ENCODE results near the gene MRPL18.
A peak's percentile ranks its signal among the peaks of the same experiment; 100 is the strongest.
"Not testable (repeated sequence)": the region's sequence is repeated elsewhere in the genome, so short reads cannot be mapped to it uniquely, and the experiment has no call there.

MRPL18 gene

DNA sequence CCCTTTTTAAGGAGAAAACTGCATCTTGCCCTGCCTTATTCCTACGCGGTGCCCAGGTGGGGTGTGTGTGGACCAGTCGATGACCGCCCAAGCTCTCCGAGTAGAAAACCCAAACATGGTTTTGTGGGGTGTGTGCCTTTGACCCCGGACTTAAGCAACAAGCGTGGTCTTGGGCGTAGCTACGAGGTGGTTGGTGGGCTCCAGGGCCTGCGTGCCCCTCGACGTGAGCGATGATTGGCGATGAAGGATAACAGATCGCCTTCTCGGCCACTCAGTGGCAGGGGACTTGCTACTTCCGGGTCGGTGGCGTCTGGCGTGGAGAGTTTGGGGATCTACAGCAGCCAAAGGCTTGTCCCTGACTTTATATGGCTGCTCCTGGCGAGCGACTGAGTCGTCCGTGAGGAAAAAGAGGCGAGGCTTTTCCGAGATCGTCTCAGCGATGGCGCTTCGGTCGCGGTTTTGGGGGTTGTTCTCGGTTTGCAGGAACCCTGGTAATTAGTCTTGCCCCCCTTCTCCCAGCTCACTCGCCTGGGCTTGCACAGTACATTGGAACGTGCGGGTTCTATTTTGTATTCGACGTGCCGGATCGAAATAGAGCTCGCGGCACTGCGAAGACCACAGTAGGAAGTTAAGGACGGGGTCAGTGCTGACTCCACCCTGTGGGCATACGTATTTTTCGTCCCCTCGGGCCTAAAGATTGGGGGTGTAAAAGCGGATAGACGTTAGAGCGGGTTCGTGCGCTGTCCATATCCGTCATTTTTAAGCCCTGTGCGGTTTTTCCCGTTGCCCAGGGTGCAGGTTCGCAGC, at the start of gene MRPL18:
MRPL18 (plus strand) TSS at position 319 of the 807 bp plus-strand sequence; CDS start at position 440, 121 bp downstream.
- peak; percentile 98 for DNase-seq (ENCODE audit: low spot score)

DNA sequence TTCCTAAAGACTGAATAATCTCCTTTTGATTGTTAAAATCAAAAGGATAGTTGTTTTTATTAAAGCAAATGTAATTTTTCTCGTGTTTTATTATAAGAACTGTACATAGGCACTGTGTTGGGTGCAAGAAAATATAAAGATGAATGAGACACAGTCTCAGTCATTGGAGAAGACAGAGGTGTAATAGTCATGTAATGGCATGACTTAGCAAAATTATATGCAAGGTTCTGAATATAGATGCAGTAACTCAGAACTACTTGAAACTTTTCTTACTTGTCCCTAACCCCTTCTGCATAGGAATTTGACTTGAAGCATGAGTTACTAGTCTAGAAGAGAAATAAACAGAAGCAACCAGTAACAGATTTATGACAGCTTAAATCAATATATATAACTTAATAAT, 48.1 kb upstream of the MRPL18 start:
- no peak for DNase-seq (ENCODE audit: low spot score)

DNA sequence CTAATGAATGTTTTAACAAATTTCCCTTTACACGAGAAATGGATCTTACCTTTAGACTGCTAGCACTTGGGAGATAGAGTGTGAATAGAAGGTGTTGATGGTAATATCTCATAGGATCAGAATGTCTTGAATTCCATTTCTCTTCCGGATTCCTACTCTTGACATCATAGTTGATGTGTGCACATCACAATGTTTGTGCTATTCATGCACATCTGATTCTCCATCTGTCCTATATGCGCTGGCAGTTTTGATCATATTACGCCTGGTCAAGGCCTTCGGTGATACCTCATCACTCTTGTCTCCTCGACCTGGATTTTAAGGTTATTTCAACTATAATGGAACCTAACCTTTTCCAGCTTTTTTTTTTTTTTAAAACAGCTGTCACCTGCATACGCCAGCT, 45.2 kb upstream of the MRPL18 start:
- DNase-seq (ENCODE audit: low spot score): no peak

DNA sequence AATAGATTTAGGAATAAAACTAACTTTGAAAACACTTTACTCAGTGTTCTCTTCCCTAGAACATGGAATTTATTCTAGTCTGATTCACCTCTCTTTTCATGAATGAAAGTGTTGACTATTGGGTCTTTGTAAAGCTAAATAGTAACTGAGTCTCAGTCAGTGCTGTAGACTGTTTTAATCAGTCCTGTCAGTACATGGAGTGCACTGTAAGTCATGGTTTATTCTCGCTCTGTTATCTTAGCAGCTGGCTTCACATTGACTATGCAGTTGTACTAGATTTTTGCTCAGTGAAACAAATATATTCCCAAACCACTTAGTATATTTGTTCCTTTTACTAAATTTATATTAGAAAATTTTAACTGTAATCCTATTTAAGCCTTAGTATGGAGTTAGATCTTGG, 43.5 kb upstream of the MRPL18 start:
- no peak for DNase-seq (ENCODE audit: low spot score)

DNA sequence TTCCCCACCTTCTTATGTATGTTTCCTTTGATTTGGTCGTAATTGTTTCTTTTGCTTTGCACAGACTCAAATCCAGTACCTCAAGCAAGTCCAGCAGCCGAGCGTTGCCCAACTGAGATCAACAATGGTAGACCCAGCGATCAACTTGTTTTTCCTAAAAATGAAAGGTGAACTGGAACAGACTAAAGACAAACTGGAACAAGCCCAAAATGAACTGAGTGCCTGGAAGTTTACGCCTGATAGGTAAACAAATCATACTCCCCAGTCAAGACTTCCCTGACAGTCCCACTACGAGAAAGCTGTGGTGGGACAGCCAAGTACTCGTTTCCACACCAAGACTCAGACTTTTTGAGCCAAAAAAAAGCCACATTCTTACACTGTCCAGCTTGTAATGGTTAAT, 42.1 kb upstream of the MRPL18 start:
- DNase-seq (ENCODE audit: low spot score): not testable (repeated sequence)

DNA sequence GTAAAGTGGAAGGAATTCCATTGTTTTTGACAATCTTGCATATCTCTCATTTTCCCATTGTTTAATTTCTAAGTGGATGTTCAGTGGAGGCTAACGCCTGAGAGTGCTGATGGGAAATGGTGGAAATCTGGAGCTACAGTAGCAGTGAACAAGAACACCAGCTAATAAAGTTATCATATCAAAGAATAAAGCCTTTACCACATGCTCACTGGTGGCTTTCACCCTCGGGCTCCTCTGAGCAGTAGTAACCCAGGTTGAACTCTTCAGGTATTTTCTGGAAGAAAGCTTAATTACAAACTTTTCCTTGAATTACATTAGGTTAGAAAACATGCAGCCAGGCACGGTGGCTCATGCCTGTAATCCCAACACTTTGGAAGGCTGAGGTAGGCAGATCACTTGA, 38.8 kb upstream of the MRPL18 start:
- no peak for DNase-seq (ENCODE audit: low spot score)

DNA sequence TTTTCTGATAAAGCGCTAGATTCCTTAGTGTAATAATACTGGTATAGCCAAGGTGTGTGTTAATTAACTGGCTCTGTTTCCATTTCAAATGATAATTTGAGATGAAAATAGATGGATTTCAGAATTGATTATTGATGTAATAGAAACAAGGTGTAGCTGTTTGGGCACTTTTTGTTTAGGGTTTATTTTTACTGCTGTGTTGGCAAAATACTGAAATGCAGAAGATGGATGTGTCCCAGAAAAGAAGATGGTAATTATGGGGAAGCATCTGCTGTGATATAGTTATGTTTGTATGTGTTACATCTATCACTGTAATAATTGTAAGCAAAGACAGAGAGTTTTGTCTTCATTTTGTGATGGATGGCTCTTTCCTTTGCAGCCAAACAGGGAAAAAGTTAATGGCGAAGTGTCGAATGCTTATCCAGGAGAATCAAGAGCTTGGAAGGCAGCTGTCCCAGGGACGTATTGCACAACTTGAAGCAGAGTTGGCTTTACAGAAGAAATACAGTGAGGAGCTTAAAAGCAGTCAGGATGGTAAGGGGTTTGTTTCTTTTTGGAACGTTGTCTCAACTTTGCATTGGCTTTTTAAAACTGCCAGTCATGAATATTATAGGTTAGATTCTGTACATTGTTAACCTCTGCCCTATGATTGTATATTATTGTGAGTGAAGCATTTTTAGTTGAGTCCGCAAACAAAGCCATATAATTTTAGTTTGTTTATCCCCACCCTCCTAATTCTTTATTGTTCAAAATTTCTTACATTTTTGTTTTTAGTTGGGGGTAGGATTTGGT, 37.0 kb upstream of the MRPL18 start:
- no peak for DNase-seq (ENCODE audit: low spot score)

DNA sequence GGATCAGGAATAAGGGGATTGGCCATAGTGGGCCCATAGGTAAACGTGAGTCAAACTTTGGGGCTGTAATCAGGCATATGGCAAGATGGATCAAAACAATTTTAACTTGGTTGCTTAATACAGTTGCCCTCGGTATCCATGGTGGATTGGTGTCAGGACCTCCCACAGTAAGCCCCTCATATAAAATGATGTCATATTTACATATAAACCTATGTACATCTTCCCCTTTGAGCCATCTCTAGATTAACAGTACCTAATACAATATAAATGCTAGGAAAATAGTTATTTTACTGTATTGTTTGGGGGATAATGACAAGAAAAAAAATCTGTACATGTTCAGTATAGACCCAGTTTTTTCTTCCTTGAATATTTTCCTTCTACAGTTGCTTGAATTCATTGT, 35.9 kb upstream of the MRPL18 start:
- DNase-seq (ENCODE audit: low spot score): no peak

DNA sequence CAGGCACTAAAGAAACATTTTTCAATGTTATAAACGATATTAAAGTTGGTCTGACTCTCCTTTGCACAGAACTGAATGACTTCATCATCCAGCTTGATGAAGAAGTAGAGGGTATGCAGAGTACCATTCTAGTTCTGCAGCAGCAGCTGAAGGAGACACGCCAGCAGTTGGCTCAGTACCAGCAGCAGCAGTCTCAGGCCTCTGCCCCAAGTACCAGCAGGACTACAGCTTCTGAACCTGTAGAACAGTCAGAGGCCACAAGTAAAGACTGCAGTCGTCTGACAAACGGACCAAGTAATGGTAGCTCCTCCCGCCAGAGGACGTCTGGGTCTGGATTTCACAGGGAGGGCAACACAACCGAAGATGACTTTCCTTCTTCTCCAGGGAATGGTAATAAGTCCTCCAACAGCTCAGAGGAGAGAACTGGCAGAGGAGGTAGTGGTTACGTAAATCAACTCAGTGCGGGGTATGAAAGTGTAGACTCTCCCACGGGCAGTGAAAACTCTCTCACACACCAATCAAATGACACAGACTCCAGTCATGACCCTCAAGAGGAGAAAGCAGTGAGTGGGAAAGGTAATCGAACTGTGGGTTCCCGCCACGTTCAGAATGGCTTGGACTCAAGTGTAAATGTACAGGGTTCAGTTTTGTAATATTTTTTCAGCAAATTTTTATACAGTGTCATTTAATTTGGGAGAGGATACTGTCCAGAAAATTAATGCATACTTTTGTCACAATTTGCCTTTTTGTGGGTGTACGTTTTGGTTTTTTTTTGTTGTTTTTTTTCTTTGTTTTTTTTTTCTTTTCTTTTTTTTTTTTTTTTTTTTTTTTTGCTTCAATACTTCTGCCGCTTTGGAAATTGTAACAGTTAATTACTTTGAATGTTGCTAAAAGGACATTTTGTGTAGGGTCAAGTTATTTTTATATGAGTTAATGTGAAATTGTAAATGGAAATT, 35.0 kb upstream of the MRPL18 start:
- DNase-seq (ENCODE audit: low spot score): peak; percentile 32

DNA sequence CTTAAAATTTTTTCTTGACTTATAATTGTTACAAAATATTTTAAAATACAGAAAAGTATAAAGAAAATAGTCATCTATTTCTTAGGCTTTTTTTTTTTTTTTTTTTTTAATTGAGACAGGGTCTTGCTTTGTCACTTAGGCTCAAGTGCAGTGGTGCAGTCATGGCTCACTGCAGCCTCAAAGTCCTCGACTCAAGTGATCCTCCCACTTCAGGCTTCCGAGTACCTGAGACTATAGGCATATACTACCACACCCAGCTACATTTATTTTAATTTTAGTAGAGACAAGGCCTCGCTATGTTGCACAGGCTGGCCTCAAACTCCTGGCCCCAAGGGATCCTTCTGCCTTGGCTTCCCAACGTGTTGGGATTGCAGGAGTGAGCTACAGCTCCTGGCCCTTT, 33.8 kb upstream of the MRPL18 start:
- no peak for DNase-seq (ENCODE audit: low spot score)

DNA sequence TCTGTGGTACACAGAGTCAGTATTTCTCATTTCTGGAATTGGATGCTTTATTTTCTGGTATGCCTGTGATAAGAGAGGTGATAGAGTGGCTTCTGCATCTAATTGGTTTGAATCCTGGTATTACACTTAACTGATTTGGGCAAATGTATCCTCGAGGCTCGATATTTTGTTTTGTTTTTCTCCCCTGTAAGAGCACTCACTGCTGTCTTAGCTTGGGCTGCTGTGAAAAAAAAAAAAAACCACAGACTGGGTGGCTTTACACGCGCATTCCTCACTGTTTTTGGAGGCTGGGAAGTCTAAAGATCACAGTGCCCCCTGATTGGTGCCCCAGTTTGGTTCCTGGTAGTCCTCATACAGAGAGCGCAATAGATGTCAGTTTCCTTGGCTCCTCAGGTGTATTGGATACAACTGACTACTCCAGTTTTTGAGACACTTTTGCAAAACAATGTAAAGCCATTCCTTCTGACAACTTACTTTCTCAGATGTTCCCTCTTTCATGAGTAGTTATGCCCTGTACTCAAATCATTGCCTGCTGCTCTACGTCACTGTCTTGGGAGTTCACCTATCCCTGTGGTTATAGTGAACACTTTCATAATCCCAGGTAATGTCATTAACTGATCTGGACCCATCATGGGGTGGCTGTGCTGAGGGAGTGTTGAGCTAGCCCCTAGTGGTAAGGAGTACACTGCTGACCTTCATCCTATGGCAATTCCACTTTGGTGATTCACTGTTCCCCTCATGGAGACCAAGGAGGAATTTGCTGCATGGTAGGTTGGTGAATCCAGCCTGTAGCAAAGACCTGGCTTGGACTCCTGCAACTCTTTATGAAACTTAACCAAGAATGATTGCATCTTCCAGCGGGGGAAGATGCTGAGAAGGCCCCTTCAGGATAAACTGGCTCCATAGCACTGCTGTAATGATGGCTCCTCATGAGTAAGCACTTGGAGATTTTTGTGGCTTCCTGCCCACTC, 32.0 kb upstream of the MRPL18 start:
- no peak for DNase-seq (ENCODE audit: low spot score)

DNA sequence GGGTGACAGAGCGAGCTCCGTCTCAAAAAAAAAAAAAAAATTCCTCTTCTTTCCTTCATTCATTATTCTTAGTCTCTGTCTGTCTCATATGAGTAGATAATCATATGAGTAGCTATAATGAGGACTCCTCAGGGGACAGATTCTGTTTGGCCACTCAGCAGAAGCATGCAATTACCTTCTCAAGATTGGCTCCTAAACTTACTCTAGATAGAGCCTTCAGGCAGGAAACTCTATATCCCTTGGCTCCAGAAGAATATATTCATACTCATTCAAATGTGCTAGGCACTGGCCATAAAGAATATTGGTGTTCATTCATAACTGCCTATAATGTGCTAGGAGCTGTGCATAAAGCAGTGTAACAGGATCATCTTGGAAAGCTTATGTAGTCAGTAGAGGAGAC, 30.6 kb upstream of the MRPL18 start:
- no peak for DNase-seq (ENCODE audit: low spot score)

DNA sequence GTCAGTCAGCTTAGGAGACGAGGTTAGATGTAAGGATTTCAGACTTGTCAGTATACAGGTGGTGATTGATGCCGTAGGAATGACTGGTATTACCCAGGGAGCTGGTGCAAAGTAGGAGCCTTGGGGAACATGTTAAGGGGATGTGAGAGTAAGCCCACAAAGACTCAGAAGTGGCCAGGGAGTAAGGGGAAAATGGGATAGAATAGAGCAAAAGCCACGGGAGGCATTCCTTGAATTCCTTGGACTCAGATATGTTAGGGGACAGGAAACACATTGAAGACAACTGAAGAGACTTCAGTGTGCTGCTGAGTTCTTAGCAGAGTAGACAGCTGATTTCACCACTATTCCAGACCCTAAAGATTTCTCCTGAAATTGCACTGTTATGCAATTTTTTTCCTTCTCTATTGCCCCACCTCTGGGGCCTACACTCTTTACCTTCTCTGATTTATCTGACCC, 29.6 kb upstream of the MRPL18 start:
- no peak for DNase-seq (ENCODE audit: low spot score)

DNA sequence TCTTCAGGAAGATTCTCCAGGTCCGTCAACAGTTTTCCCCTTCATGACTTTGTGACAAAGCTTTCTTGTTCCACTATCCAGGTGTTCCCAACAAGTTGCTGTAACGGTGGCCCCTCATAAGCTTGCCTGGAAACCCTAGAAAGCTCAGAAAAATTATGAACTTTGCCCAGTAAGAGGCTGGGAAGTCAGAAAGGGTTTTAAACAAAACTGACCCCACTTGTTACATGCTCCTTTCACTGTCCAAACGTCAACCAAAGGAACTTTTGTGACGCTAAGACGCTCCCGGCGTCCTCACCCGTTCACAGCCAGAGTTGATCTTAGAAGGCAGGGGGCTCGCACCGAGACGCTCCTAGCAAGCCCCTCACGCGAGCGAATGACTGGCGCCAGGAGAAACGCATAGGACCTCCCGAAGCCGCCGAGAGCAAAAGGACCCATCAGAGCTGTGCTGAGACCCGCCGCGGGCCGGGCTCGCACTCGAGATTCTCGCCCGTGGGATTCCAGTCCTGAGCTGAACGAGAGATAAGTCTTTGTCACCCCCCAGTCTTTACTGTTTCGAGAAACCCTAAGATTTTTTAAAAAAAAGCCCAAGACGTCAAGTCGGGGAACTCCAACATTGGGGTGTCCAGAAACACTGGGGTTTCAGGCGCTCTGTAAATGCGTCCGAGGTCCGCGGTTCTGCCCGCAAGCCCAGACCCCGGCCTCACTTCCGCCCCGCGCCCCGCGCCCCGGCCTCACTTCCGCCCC, 29.0 kb upstream of the MRPL18 start:
- DNase-seq (ENCODE audit: low spot score): no peak

DNA sequence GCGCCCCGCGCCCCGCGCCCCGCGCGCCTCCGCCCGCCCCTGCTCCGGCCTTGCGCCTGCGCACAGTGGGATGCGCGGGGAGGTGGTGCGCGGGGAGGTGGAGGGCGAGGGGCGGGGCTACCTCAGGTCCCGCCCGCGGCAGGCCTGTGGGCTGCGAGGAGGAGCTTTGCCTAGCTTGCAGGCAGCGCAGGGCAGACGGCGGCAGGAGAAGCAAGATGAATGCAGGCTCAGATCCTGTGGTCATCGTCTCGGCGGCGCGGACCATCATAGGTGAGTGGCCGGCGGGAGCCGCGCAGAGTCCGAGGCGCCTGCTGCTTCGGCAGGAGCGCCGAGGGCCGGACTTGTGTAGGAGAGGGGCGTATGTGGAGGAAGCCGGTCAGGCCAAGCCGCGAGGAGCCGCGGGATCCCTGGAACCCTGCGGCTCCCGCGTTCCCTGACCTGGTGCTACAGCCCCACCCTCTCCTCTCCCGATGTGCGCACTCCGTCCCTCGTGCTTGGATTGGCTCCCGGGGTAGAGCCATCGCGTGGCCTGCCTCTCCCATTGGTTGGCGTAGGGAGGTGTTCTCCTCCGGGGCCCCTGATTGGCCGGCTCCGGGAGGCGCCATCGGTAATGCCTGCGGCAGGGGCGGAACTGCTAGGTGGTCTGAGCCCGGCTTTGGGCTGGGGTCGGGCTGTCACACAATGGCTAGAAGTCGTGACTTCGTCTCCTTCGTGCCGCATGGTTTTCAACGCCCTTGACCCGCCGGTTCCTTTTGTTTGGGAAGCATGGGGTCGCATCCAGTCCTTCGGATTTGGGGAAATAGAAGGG, 28.2 kb upstream of the MRPL18 start, which contains the start of gene ACAT2:
ACAT2 (plus strand) TSS at position 173 of the 808 bp plus-strand sequence; CDS start at position 216, 43 bp downstream.
- peak; percentile 98 for DNase-seq (ENCODE audit: low spot score)

DNA sequence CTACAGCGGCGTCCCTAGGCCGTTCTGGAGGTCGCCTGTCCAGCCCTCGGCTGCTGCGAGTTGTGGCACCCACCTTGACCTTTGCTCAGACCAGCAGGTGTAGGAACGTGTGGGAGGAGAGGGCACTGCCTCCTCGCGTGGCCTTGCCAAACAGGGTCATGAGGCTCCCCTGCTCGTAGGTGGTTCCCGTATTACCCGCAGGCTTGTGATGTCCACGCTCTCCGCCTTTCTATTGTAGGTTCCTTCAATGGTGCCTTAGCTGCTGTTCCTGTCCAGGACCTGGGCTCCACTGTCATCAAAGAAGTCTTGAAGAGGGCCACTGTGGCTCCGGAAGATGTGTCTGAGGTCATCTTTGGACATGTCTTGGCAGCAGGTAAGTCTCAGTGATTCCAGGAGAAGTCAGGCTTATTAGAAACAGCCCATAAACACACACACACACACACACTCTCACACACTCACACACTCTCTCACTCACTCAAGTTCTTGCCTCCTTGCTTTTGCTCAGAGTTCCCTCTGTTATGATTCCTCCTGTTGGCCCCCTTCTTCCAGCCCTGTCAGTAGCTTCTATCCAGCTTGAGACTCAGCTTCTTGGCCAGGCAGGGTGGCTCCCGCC, 27.5 kb upstream of the MRPL18 start:
- DNase-seq (ENCODE audit: low spot score): no peak

DNA sequence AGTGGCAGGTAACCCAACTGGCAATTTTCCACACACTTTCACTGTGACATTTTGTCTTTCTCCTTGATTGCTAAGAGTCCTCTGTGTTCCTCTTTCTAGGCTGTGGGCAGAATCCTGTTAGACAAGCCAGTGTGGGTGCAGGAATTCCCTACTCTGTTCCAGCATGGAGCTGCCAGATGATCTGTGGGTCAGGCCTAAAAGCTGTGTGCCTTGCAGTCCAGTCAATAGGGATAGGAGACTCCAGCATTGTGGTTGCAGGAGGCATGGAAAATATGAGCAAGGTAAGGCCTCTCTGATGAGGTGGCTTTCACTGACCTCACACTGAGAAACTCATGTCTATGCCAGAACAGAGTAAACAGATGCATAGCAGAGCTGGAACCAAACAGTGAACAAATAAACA, 23.4 kb upstream of the MRPL18 start:
- DNase-seq (ENCODE audit: low spot score): no peak

DNA sequence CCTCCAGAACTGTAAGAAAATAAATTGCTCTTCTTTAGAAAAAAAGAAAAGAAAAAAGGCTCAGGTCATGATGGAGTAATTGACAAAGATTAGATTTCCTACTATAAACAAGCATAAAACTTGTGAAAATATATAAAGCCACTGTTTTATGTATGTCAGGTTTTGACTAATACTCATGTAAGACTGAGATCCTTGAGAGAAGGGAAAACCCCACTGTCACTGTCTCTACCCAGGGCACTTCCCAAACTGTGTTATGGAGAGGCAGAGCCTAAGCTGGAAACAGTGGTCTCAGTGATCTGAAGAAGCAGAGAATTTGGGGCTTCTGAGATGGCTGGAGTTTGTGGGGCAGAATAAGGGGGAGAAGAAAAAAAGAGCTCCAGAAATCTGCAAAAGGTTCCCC, 20.8 kb upstream of the MRPL18 start:
- DNase-seq (ENCODE audit: low spot score): no peak

DNA sequence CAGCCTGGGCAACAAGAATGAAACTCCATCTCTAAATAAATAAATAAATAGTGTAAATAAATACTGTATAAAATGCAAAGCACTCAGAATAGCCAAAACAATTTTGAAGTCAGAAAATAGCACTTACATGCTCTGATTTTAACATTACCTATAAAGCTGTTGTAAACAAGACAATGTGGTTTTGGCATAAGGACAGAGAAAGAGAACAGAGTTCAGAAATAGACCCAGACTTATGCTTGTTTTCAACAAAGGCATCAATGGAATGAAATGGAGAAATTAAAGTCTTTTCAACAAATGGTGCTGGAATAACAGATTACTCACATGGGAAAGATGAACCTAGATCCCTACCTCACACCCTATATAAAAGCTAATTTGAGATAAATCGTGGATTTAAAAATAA, 18.1 kb upstream of the MRPL18 start:
- DNase-seq (ENCODE audit: low spot score): no peak

All from putamen (tissue), 1 donor.